SK-N-SH treated with all-trans-retinoic acid at 6 μM for 48 hours (cell line): ENCODE results near the gene HTR2A.

Source experiments
- CREB5 ChIP-seq: fragments of 250-450 bp; sonication (Bioruptor Pico); IDR thresholded peaks from 2 replicates; pipeline ENCODE4 v1.5.1; 2020; ENCODE audit warnings: low read depth, mild to moderate bottlenecking, moderate library complexity
- OSR1 ChIP-seq: fragments of 250-450 bp; sonication (Bioruptor Pico); IDR thresholded peaks from 2 replicates; pipeline ENCODE4 v1.8.0; 2022; ENCODE audit warnings: moderate library complexity, mild to moderate bottlenecking, inconsistent platforms
- PATZ1 ChIP-seq: fragments of 250-450 bp; sonication (Bioruptor Pico); IDR thresholded peaks from 2 replicates; pipeline ENCODE4 v1.8.0; 2020; ENCODE audit warnings: mild to moderate bottlenecking, moderate library complexity, borderline replicate concordance
- POU6F1 ChIP-seq: fragments of 250-450 bp; sonication (Bioruptor Pico); IDR thresholded peaks from 2 replicates; pipeline ENCODE4 v1.8.0; 2021; ENCODE audit warnings: low read depth, mild to moderate bottlenecking, moderate library complexity, borderline replicate concordance
- PPARA ChIP-seq: fragments of 250-450 bp; sonication (Bioruptor Pico); IDR thresholded peaks from 2 replicates; pipeline ENCODE4 v1.5.0; 2020; ENCODE audit warnings: mild to moderate bottlenecking, borderline replicate concordance
- RARB ChIP-seq: fragments of 250-450 bp; sonication (Bioruptor Pico); IDR thresholded peaks from 2 replicates; pipeline ENCODE4 v1.8.0; 2021; ENCODE audit warnings: mild to moderate bottlenecking, moderate library complexity
- TSHZ2 ChIP-seq: fragments of 250-450 bp; sonication (Bioruptor Pico); IDR thresholded peaks from 2 replicates; pipeline ENCODE4 v1.5.0; 2020; ENCODE audit warnings: mild to moderate bottlenecking, moderate library complexity
- ZNF70 ChIP-seq: fragments of 450-650 bp; formaldehyde crosslinking; IDR thresholded peaks from 2 replicates; pipeline ENCODE4 v1.5.0; 2020; ENCODE audit warnings: mild to moderate bottlenecking, moderate library complexity

- TF ChIP-seq PATZ1 (no peak), POU6F1 (no peak), ZNF70 (CRISPR knock-in tag) (no peak), PPARA (no peak), RARB (CRISPR knock-in tag) (no peak), CREB5 (CRISPR knock-in tag) (no peak), TSHZ2 (no peak), OSR1 (no peak)
These were observed 78.9 kb downstream of the HTR2A start for GRCh38 chr13:46817838-46818476.
